Epithelial cell of proximal tubule (primary cell): ENCODE data around the gene MANSC1. TPM values are rescaled to one million over a fixed set of nuclear protein-coding genes. Genes with fewer than 3 reads are reported as not detected.

ENCODE experiments used
- DNase-seq: peaks from one replicate; pipeline ENCODE4 v3.0.0-alpha.2; 2011; ENCODE audit warnings: low read depth
- H3K4me3 ChIP-seq: 2 replicates; pipeline ENCODE4 v1.5.1; 2011; ENCODE audit warnings: low read depth, mild to moderate bottlenecking, low read length
- CTCF ChIP-seq: conservative IDR thresholded peaks from 2 replicates; pipeline ENCODE4 v1.5.1; 2012; ENCODE audit warnings: low read depth, mild to moderate bottlenecking, low read length
- total RNA-seq: library from RNA; depleted of rRNA; stranded (reverse); fragments of >200 nt; gene quantifications from 2 replicates; pipeline ENCODE4 v1.2.3, GENCODE V29; 2015

MANSC1 gene
- total RNA-seq, 1 donor from 2014 or later = 10.6 TPM

GRCh38 chr12:12281134-12281533 is 68.9 kb downstream of the MANSC1 start:
- H3K4me3 ChIP-seq = no peak overlapping the region
- no peak for DNase-seq
- TF ChIP-seq CTCF = no peak

- no peak overlapping the region for H3K4me3 ChIP-seq
- no peak for DNase-seq
- no peak for TF ChIP-seq CTCF
Observed at GRCh38 chr12:12278899-12279298, 71.1 kb downstream of the MANSC1 start.

Other genes starting within 250 kb of the MANSC1 start
- gene LRP6, start 83.2 kb downstream of the MANSC1 start, total RNA-seq = 9.3 and 23.8 TPM in 2 replicates
- 6.1 and 11.4 TPM in 2 replicates for gene BORCS5, start 6.8 kb upstream of the MANSC1 start, total RNA-seq
- gene DUSP16, start 212.6 kb upstream of the MANSC1 start, total RNA-seq = 14.8 and 19.3 TPM in 2 replicates